PC-3 (cell line): ENCODE measurements around the gene SLC25A26.

Source experiments
- EZH2 ChIP-seq: fragments of 300-600 bp; sonication (generic); IDR thresholded peaks from one replicate; pipeline ENCODE4 v1.6.1; 2017; ENCODE audit warnings: antibody characterized with exemption, mild to moderate bottlenecking, low read length; ENCODE audit not compliant: unreplicated experiment
- EZH2phosphoT487 ChIP-seq: fragments of 300-600 bp; sonication (generic); IDR thresholded peaks from 2 replicates; pipeline ENCODE4 v1.6.1; 2018; ENCODE audit warnings: mild to moderate bottlenecking, antibody characterized with exemption, low read length, borderline replicate concordance
- TF ChIP-seq, protein P1 (sequence below): fragments of 300-600 bp; sonication (generic); conservative IDR thresholded peaks from 2 replicates; pipeline ENCODE4 v1.5.1; 2017; ENCODE audit warnings: antibody characterized with exemption, low read depth, mild to moderate bottlenecking, low read length

DNA sequence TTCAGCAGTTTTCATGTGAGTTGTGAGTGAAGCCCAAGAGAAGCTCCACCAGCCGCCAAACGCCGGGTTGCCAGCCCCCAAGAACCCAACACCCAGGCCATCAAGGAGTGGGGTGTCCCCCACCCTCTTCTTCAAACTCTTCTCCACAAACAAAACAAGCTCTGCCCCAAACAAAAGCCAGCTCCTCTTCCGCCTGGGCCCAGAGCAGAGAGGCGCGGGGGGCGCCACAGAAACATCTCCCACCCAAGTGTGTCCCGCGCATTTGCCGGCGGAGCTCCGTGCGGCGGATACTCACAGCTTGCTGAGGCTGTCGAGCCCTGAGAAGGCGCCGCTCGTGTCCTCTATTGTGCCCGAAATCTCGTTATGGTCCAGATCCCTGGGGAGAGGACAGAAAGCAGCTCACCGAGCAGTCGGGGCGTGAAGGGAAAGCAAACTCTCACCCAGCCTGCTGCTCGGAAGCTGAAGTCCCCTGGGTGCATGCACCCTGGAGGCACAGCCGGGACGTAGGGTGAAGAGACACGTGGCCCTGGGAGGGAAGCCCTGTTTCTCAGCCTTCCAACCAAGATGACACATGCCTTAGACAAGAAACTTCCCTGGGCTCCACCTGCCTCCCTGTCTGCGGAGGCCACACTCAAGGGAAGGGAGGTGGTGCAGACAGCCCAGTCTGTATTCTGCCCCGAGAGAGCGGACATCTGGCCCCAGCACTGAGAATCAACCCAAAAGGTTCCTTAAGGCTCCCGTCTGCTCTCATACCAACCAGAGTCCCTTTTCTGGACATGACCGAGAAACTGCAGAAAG lies 184.3 kb downstream of the SLC25A26 start:
- TF ChIP-seq, protein P1, sequence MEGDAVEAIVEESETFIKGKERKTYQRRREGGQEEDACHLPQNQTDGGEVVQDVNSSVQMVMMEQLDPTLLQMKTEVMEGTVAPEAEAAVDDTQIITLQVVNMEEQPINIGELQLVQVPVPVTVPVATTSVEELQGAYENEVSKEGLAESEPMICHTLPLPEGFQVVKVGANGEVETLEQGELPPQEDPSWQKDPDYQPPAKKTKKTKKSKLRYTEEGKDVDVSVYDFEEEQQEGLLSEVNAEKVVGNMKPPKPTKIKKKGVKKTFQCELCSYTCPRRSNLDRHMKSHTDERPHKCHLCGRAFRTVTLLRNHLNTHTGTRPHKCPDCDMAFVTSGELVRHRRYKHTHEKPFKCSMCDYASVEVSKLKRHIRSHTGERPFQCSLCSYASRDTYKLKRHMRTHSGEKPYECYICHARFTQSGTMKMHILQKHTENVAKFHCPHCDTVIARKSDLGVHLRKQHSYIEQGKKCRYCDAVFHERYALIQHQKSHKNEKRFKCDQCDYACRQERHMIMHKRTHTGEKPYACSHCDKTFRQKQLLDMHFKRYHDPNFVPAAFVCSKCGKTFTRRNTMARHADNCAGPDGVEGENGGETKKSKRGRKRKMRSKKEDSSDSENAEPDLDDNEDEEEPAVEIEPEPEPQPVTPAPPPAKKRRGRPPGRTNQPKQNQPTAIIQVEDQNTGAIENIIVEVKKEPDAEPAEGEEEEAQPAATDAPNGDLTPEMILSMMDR: no peak
- TF ChIP-seq EZH2: no peak
- TF ChIP-seq EZH2phosphoT487: no peak
